Type B pancreatic cell (in vitro differentiated cells): ENCODE results near the gene FGF5. TPM values are rescaled to one million over a fixed set of nuclear protein-coding genes. Genes with fewer than 3 reads are reported as not detected.
"Not testable (repeated sequence)": the region's sequence is repeated elsewhere in the genome, so short reads cannot be mapped to it uniquely, and the experiment has no call there.

Source experiments
- DNase-seq: peaks from one replicate; pipeline ENCODE4 v3.0.0; 2021; ENCODE audit warnings: mixed read lengths; ENCODE audit not compliant: unreplicated experiment; ENCODE audit errors: extremely low spot score
- H3K27ac Mint-ChIP-seq: 2 replicates; pipeline ENCODE4 v1.8.0; 2021; ENCODE audit warnings: mild to moderate bottlenecking, mixed read lengths
- H3K27me3 Mint-ChIP-seq: 2 replicates; pipeline ENCODE4 v1.8.0; 2021; ENCODE audit warnings: mixed read lengths
- H3K36me3 Mint-ChIP-seq: 2 replicates; pipeline ENCODE4 v1.8.0; 2021; ENCODE audit warnings: mixed read lengths
- H3K4me1 Mint-ChIP-seq: one replicate; pipeline ENCODE4 v1.8.0; 2021; ENCODE audit warnings: mixed read lengths; ENCODE audit not compliant: unreplicated experiment
- H3K4me3 Mint-ChIP-seq: 2 replicates; pipeline ENCODE4 v1.8.0; 2021; ENCODE audit warnings: mild to moderate bottlenecking, mixed read lengths
- H3K9me3 Mint-ChIP-seq: 2 replicates; pipeline ENCODE4 v1.8.0; 2021; ENCODE audit warnings: mixed read lengths
- total RNA-seq: library from RNA; stranded (reverse); gene quantifications from 2 replicates; pipeline ENCODE4 v1.2.1, GENCODE V29; 2021; ENCODE audit warnings: low replicate concordance
- TF ChIP-seq, protein P1 (sequence below): fragments of 200-600 bp; sonication (generic); conservative IDR thresholded peaks from 2 replicates; pipeline ENCODE4 v1.5.0; 2021; ENCODE audit warnings: antibody characterized with exemption, mild to moderate bottlenecking

FGF5 gene
- total RNA-seq, 1 donor from 2014 or later = 0.75 TPM

- TF ChIP-seq, protein P1, sequence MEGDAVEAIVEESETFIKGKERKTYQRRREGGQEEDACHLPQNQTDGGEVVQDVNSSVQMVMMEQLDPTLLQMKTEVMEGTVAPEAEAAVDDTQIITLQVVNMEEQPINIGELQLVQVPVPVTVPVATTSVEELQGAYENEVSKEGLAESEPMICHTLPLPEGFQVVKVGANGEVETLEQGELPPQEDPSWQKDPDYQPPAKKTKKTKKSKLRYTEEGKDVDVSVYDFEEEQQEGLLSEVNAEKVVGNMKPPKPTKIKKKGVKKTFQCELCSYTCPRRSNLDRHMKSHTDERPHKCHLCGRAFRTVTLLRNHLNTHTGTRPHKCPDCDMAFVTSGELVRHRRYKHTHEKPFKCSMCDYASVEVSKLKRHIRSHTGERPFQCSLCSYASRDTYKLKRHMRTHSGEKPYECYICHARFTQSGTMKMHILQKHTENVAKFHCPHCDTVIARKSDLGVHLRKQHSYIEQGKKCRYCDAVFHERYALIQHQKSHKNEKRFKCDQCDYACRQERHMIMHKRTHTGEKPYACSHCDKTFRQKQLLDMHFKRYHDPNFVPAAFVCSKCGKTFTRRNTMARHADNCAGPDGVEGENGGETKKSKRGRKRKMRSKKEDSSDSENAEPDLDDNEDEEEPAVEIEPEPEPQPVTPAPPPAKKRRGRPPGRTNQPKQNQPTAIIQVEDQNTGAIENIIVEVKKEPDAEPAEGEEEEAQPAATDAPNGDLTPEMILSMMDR = no peak
- Mint-ChIP-seq H3K36me3 (no peaks in the 10 kb centered on the region), H3K4me3 (no peak overlapping the region), H3K27ac (no peak overlapping the region), H3K27me3 (peaks cover 40% of the 10 kb centered on the region), H3K9me3 (no peaks in the 10 kb centered on the region), H3K4me1 (no peaks in the 10 kb centered on the region)
- no peak for DNase-seq
Measured at GRCh38 chr4:80243274-80244018, 23.0 kb upstream of the FGF5 start.

GRCh38 chr4:80247484-80247883 lies 19.0 kb upstream of the FGF5 start:
- H3K36me3 Mint-ChIP-seq, H3K4me3 Mint-ChIP-seq, H3K9me3 Mint-ChIP-seq, DNase-seq, H3K27ac Mint-ChIP-seq, H3K4me1 Mint-ChIP-seq: not testable (repeated sequence)
- H3K27me3 Mint-ChIP-seq = peaks cover 62% of the 10 kb centered on the region

- DNase-seq = no peak
- H3K27me3 Mint-ChIP-seq = peaks cover 57% of the 10 kb centered on the region
- TF ChIP-seq, protein P1 = no peak
- no peak overlapping the region for H3K27ac Mint-ChIP-seq
- no peak overlapping the region for H3K4me3 Mint-ChIP-seq
- H3K36me3 Mint-ChIP-seq = no peaks in the 10 kb centered on the region
- no peaks in the 10 kb centered on the region for H3K9me3 Mint-ChIP-seq
- no peaks in the 10 kb centered on the region for H3K4me1 Mint-ChIP-seq
Measured at GRCh38 chr4:80249144-80249543, 17.3 kb upstream of the FGF5 start.

DNA sequence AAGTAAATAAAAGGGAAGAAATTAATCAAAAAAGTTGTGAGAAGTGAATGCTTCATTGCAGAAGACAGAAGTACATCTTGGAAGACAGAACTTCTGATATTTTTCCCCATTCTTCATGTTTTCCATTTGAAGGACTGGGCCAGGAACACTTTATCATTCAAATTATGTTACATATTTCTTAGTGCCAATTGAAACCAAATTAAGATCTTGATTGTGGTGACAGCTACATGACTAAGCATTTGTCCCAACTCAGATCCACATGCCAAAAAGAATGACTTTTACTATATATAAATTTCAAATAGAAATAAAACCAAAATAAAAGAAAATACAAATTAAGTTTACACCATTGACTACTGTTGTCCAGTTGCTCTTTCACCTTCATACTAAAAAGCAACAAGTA lies 14.0 kb upstream of the FGF5 start:
- TF ChIP-seq, protein P1 = no peak
- DNase-seq = no peak
- H3K27ac Mint-ChIP-seq = no peak overlapping the region
- H3K27me3 Mint-ChIP-seq = peaks cover 64% of the 10 kb centered on the region
- no peaks in the 10 kb centered on the region for H3K9me3 Mint-ChIP-seq
- no peak overlapping the region for H3K4me3 Mint-ChIP-seq
- H3K36me3 Mint-ChIP-seq = no peaks in the 10 kb centered on the region
- no peaks in the 10 kb centered on the region for H3K4me1 Mint-ChIP-seq

DNA sequence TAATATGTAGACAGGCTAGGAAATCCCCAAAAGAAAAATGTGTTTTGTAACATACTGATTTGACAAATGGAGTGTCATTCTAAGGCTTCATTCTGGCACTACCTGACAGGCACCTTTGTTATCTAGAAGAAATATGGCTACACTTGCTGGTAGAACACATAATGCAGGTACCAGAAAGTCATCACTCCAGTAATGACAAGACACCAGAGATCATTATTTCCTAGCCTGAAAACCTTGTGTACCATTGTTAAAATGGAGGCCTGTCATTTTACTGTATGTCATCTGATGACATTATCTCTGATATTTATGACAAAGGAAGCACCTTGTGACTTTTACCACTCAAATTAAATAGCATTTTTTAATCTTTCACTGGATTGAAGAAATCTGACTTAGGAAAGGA lies 13.5 kb upstream of the FGF5 start:
- H3K36me3 Mint-ChIP-seq = no peaks in the 10 kb centered on the region
- TF ChIP-seq, protein P1 = no peak
- H3K4me1 Mint-ChIP-seq = no peaks in the 10 kb centered on the region
- no peak overlapping the region for H3K27ac Mint-ChIP-seq
- no peak overlapping the region for H3K4me3 Mint-ChIP-seq
- no peaks in the 10 kb centered on the region for H3K9me3 Mint-ChIP-seq
- H3K27me3 Mint-ChIP-seq = peaks cover 64% of the 10 kb centered on the region
- DNase-seq = no peak

DNA sequence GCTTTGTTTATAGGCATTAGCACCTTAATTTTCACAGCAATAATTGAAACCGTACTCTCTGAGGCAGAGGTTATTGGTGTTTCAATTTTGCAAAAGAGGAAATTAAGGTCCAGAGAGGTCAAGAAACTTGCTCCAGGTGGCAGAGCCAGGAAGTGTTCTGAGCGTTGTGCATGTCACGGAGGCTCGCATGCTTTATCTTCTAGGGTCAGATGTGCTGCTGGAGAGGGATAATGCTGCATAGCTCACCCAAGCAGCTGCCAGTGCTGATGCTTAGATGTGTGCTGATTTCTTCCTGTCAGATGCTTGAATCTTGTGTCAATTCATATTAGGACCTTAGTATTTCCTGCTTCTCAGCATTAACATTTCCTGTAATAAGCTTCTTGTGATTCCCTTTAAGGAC lies 13.0 kb upstream of the FGF5 start:
- Mint-ChIP-seq H3K4me3 (no peak overlapping the region), H3K27ac (no peak overlapping the region), H3K4me1 (no peaks in the 10 kb centered on the region), H3K27me3 (peaks cover 65% of the 10 kb centered on the region), H3K9me3 (no peaks in the 10 kb centered on the region), H3K36me3 (no peaks in the 10 kb centered on the region)
- TF ChIP-seq, protein P1 = no peak
- no peak for DNase-seq
